GM13976 (cell line): ENCODE results near the gene ZNF837.

Experiments used
- DNase-seq: peaks from one replicate; pipeline ENCODE4 v3.0.0; 2012; ENCODE audit warnings: low spot score
- in situ Hi-C: fragments of 300-500 bp; cut with MboI; formaldehyde crosslinking; loops from one replicate; pipeline ENCODE4 v1.12.0; 2022; ENCODE audit warnings: low sequenced_read_pairs, mixed read lengths, inconsistent platforms; ENCODE audit not compliant: unreplicated experiment
- TF ChIP-seq, protein P1 (sequence below): IDR thresholded peaks from 2 replicates; pipeline ENCODE4 v1.5.1; 2012; ENCODE audit warnings: borderline replicate concordance, mild to moderate bottlenecking; ENCODE audit not compliant: insufficient read depth; ENCODE audit errors: extremely low read depth, missing control alignments, control extremely low read depth

The ZNF837 gene

DNA sequence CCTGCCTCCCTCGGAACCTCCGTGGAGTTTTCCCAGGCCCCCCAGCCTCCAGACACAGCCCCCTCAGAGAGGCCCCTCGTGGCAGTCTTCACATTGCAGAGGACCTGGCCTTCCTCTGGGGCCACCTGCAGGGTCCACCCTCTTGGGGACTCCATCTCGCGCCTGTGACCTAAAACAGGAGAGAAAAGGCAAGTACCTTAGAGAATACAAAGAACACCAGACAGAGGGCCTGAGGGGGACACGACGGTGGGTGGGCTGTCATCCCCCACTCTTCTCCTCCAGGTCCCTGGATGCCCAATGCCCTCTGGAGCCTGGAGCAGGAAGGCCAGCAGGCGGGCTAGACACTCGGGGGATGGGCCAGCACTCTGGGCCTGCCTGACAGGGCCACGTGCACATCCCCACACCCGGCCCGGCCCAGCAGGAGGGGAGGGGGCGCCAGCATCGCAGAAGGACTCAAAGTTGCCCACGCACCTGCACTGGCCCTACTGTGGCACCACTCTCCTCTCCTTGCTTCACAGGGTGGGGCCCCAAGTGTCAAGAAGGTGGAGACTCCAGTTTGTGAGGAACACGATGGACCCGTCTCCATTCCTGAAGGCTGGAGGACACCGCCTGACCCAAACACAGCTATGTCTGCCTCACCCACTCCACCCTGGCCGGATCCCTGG lies 23.2 kb downstream of the ZNF837 start:
- DNase-seq: no peak
- in situ Hi-C loops: no loop called here
- TF ChIP-seq, protein P1, sequence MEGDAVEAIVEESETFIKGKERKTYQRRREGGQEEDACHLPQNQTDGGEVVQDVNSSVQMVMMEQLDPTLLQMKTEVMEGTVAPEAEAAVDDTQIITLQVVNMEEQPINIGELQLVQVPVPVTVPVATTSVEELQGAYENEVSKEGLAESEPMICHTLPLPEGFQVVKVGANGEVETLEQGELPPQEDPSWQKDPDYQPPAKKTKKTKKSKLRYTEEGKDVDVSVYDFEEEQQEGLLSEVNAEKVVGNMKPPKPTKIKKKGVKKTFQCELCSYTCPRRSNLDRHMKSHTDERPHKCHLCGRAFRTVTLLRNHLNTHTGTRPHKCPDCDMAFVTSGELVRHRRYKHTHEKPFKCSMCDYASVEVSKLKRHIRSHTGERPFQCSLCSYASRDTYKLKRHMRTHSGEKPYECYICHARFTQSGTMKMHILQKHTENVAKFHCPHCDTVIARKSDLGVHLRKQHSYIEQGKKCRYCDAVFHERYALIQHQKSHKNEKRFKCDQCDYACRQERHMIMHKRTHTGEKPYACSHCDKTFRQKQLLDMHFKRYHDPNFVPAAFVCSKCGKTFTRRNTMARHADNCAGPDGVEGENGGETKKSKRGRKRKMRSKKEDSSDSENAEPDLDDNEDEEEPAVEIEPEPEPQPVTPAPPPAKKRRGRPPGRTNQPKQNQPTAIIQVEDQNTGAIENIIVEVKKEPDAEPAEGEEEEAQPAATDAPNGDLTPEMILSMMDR: no peak

DNA sequence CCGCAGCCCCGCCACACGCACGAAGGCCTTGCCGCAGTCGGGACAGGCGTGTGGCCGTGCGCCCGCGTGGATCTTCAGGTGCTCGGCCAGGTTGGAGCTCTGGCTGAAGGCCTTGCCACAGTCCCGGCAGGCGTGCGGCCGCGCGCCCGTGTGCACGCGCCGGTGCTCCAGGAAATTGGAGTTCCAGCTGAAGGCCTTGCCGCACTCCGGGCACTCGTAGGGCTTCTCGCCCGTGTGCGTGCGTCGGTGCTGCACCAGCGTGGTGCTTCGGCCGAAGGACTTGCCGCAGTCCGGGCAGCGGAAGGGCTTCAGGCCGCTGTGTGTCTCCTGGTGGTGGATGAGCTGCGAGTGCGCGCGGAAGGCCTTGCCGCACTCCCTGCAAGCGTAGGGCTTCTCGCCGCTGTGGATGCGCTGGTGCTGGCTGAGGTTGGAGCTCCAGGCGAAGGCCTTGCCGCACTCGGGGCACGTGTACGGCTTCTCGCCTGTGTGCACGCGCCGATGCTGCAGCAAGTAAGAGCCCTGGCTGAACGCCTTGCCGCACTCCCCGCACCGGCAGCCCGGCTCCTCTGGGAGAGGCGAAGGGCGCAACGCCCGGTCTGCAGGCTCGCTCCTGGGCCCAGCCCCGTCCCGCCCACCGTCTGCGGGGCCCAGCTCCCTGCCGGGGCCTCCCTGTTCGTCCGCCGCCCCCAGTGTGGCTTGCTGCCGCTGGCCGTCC lies 23.9 kb downstream of the ZNF837 start:
- in situ Hi-C loops: no loop called here
- TF ChIP-seq, protein P1: no peak
- DNase-seq: no peak

DNA sequence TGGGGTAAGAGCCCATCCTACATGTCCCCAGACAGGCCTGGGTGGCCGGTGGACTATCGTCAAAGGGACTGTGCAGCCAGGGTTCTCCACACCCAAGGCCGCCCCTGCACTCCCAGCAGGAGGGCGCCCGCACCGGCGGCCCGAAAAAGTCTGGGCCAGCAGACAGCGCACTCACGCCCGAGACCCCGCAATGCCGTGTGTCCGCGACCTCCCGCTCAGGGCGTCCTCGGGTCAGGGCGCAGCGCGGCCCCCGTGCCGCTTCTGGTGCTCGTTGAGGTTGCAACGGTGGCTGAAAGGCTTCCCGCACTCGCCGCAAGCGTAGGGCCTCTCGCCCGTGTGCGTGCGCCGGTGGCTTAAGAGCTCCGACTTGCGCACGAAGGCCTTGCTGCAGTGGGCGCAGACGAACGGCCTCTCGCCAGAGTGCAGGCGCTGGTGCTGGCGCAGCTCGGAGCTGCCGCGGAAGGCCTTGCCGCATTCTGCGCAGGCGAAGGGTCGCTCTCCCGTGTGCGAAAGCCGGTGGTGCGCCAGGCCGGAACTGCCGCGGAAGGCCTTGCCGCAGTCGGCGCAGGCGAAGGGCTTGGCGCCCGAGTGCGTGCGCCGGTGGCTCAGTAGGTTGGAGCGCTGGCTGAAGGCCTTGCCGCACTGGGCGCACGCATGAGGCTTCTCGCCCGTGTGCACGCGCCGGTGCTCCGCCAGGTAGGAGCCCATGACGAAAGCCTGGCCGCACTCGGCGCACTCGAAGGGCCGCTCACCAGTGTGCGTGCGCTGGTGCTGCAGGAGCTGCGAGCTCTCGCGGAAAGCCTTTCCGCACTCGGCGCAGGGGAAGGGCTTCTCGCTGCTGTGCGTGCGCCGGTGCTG lies 24.7 kb downstream of the ZNF837 start:
- TF ChIP-seq, protein P1: no peak
- in situ Hi-C loops: no loop called here
- peak; percentile 64 for DNase-seq

DNA sequence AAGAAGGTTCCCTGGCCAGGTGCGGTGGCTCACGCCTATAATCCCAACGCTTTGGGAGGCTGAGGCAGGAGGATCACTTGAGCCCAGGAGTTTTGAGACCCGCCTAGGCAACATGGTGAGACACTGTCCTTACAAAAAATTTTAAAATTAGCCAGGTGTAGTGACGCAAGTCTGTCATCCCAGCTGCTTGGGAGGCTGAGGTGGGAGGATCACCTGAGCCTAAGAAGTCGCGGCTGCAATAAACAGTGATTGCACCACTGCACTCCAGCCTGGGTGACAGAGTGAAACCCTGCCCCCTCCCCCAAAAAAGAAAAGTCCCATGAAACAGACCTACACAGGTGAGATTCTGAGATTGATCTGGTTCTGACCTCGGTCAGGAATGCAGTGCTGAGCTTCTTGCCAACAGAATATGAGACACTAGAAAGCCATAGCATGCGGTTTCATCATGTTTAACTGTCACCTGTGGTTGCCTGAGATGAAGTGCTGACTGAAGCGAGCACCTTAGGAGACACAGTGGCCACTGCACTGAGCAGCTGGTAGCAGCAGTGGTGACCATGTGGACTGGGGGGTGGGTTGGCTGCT lies 25.5 kb downstream of the ZNF837 start:
- in situ Hi-C loops: no loop called here
- TF ChIP-seq, protein P1: no peak
- no peak for DNase-seq

DNA sequence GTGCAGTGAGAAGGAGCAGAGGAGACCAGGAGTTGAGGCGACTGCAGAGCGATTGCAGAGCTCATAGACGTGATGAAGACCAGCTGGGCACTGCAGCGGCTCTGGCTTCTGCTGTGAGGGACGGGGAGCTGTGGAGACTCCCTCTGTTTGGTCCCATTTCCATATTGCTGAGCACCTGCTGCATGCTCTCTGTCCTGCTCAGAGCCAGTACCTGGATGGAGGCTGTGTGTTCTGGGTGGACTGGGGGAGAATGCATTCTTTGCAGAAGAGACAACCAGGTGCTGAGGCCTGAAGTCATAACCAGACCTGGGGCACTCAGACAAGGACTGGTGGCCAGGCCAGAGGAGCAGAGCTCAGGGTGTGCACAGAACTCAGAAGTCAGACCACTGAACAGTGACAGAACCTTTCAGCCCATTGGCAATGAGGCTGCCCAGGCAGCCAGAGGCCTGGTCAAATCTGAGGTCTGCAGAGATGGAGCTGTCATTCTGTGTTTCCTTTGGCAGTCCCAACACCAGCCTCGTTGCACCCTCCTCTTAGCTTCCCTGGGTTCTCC lies 26.3 kb downstream of the ZNF837 start:
- TF ChIP-seq, protein P1: no peak
- in situ Hi-C loops: no loop called here
- no peak for DNase-seq
